GM23338 (cell line): ENCODE results near the gene URM1. TPM values are rescaled to one million over a fixed set of nuclear protein-coding genes. Genes with fewer than 3 reads are reported as not detected.

Experiments
- ATAC-seq: fragments of 200-7000 bp; cut with Tn5 transposase; 3 replicates; pipeline ENCODE4 v1.9.1; 2020
- DNase-seq: peaks from one replicate; pipeline ENCODE4 v3.0.0-alpha.2; 2015; ENCODE audit warnings: low spot score
- H2AFZ ChIP-seq: fragments of 200-600 bp; sonication (generic); 2 replicates; pipeline ENCODE4 v1.8.0; 2016; ENCODE audit warnings: antibody characterized with exemption, mild to moderate bottlenecking, moderate library complexity
- H3F3A ChIP-seq: fragments of 200-600 bp; sonication (generic); replicated peaks from 2 replicates; pipeline ENCODE4 v1.8.0; 2017; ENCODE audit warnings: antibody characterized with exemption, mixed run types, low read depth
- H3K27ac ChIP-seq: fragments of 200-600 bp; sonication (generic); 2 replicates; pipeline ENCODE4 v1.6.1; 2016; ENCODE audit warnings: low read depth
- H3K27me3 ChIP-seq: fragments of 200-600 bp; sonication (generic); 2 replicates; pipeline ENCODE4 v1.8.0; 2016; ENCODE audit warnings: mild to moderate bottlenecking, mixed run types, moderate library complexity; ENCODE audit not compliant: insufficient read depth
- H3K36me3 ChIP-seq: fragments of 200-600 bp; sonication (generic); 2 replicates; pipeline ENCODE4 v1.8.0; 2016; ENCODE audit warnings: mild to moderate bottlenecking; ENCODE audit not compliant: insufficient read depth
- H3K4me1 ChIP-seq: fragments of 200-600 bp; sonication (generic); 2 replicates; pipeline ENCODE4 v1.8.0; 2016; ENCODE audit warnings: mild to moderate bottlenecking, moderate library complexity; ENCODE audit not compliant: insufficient read depth
- H3K4me2 ChIP-seq: fragments of 200-600 bp; sonication (generic); 2 replicates; pipeline ENCODE4 v1.7.1; 2017; ENCODE audit warnings: mixed run types
- H3K4me3 ChIP-seq: fragments of 200-600 bp; sonication (generic); 2 replicates; pipeline ENCODE4 v1.6.1; 2016; ENCODE audit warnings: mixed run types
- H3K79me2 ChIP-seq: fragments of 200-600 bp; sonication (generic); replicated peaks from 2 replicates; pipeline ENCODE4 v1.8.0; 2017; ENCODE audit warnings: mild to moderate bottlenecking; ENCODE audit not compliant: insufficient read depth
- H3K9me2 ChIP-seq: fragments of 200-600 bp; sonication (generic); 2 replicates; pipeline ENCODE4 v1.8.0; 2017; ENCODE audit not compliant: insufficient read depth
- H4K20me1 ChIP-seq: fragments of 200-600 bp; sonication (generic); replicated peaks from 2 replicates; pipeline ENCODE4 v1.8.0; 2017; ENCODE audit warnings: mild to moderate bottlenecking; ENCODE audit not compliant: insufficient read depth
- H3K27ac Mint-ChIP-seq: 2 replicates; pipeline ENCODE4 v1.8.0; 2020; ENCODE audit warnings: inconsistent platforms, mild to moderate bottlenecking, moderate library complexity, mixed read lengths
- H3K27me3 Mint-ChIP-seq: 3 replicates; pipeline ENCODE4 v1.8.0; 2022; ENCODE audit warnings: low read depth, mild to moderate bottlenecking, moderate library complexity, mixed read lengths, inconsistent platforms; ENCODE audit not compliant: insufficient read depth, poor library complexity
- H3K36me3 Mint-ChIP-seq: 3 replicates; pipeline ENCODE4 v1.8.0; 2021; ENCODE audit warnings: low read depth, mild to moderate bottlenecking, inconsistent platforms, moderate library complexity, mixed read lengths
- H3K4me1 Mint-ChIP-seq: 3 replicates; pipeline ENCODE4 v1.8.0; 2020; ENCODE audit warnings: mild to moderate bottlenecking, inconsistent platforms, mixed read lengths
- H3K4me3 Mint-ChIP-seq: 3 replicates; pipeline ENCODE4 v1.8.0; 2021; ENCODE audit warnings: moderate library complexity, mild to moderate bottlenecking, inconsistent platforms, mixed read lengths
- H3K9me3 Mint-ChIP-seq: 3 replicates; pipeline ENCODE4 v1.8.0; 2020; ENCODE audit warnings: moderate library complexity, mild to moderate bottlenecking, inconsistent platforms, mixed read lengths
- CREB1 ChIP-seq: fragments of 250-450 bp; sonication (Bioruptor Pico); IDR thresholded peaks from 2 replicates; pipeline ENCODE4 v1.5.0; 2020; ENCODE audit warnings: low read depth, mild to moderate bottlenecking, moderate library complexity
- EZH2 ChIP-seq: fragments of 200-600 bp; sonication (generic); IDR thresholded peaks from one replicate; pipeline ENCODE4 v1.8.0; 2017; ENCODE audit warnings: antibody characterized with exemption, mild to moderate bottlenecking, low read depth; ENCODE audit not compliant: unreplicated experiment
- EZH2phosphoT487 ChIP-seq: fragments of 200-600 bp; sonication (generic); IDR thresholded peaks from one replicate; pipeline ENCODE4 v1.8.1; 2018; ENCODE audit warnings: antibody characterized with exemption; ENCODE audit not compliant: unreplicated experiment
- JUNB ChIP-seq: IDR thresholded peaks from one replicate; pipeline ENCODE4 v1.6.1; 2016; ENCODE audit warnings: antibody characterized with exemption; ENCODE audit not compliant: unreplicated experiment
- NANOG ChIP-seq: IDR thresholded peaks from 2 replicates; pipeline ENCODE4 v1.6.1; 2016; ENCODE audit warnings: antibody characterized with exemption, borderline replicate concordance
- POLR2AphosphoS5 ChIP-seq: IDR thresholded peaks from 2 replicates; pipeline ENCODE4 v1.6.1; 2016; ENCODE audit warnings: antibody characterized with exemption, low read depth
- STAT1 ChIP-seq: IDR thresholded peaks from one replicate; pipeline ENCODE4 v1.6.1; 2016; ENCODE audit warnings: antibody characterized with exemption; ENCODE audit not compliant: unreplicated experiment
- ZNF114 ChIP-seq: fragments of 250-450 bp; sonication (Bioruptor Pico); IDR thresholded peaks from 2 replicates; pipeline ENCODE4 v1.5.0; 2020; ENCODE audit warnings: mild to moderate bottlenecking, moderate library complexity
- ZNF331 ChIP-seq: fragments of 250-450 bp; sonication (Bioruptor Pico); IDR thresholded peaks from 2 replicates; pipeline ENCODE4 v1.5.0; 2020; ENCODE audit warnings: low read depth, mild to moderate bottlenecking, moderate library complexity
- polyA plus RNA-seq: library from polyadenylated mRNA; unstranded; fragments of >200 nt; fragmentation: Nextera tagmentation; extraction: Ambion mirVana; gene quantifications from 2 replicates; pipeline ENCODE4 v1.2.1, GENCODE V29; 2016
- total RNA-seq: library from RNA; depleted of rRNA; stranded (reverse); fragments of >200 nt; shearing (Covaris generic); gene quantifications from 2 replicates; pipeline ENCODE4 v1.2.3, GENCODE V29; 2014
- TF ChIP-seq, protein P1 (sequence below): fragments of 250-450 bp; sonication (Bioruptor Pico); IDR thresholded peaks from 2 replicates; pipeline ENCODE4 v1.5.0; 2020; ENCODE audit warnings: mild to moderate bottlenecking, moderate library complexity
- TF ChIP-seq, protein P2 (sequence below): IDR thresholded peaks from 2 replicates; pipeline ENCODE4 v1.6.1; 2016; ENCODE audit warnings: antibody characterized with exemption
- TF ChIP-seq, protein P3 (sequence below): IDR thresholded peaks from one replicate; pipeline ENCODE4 v1.6.1; 2018; ENCODE audit warnings: antibody characterized with exemption; ENCODE audit not compliant: unreplicated experiment
- TF ChIP-seq, protein P4 (sequence below), 2 experiments: fragments of 200-600 bp in 1 of 2; sonication (generic) in 1 of 2; conservative IDR thresholded peaks; 2 replicates each; pipeline versions ENCODE4 v1.5.1 to v1.6.1; 2016 to 2017; ENCODE audit warnings: antibody characterized with exemption in 2 of 2, low read depth in 2 of 2, mild to moderate bottlenecking in 2 of 2, moderate library complexity in 1 of 2

URM1 gene
- total and polyA plus RNA-seq, 2 experiments from 2014 or later = 28.6 to 47.8 TPM

DNA sequence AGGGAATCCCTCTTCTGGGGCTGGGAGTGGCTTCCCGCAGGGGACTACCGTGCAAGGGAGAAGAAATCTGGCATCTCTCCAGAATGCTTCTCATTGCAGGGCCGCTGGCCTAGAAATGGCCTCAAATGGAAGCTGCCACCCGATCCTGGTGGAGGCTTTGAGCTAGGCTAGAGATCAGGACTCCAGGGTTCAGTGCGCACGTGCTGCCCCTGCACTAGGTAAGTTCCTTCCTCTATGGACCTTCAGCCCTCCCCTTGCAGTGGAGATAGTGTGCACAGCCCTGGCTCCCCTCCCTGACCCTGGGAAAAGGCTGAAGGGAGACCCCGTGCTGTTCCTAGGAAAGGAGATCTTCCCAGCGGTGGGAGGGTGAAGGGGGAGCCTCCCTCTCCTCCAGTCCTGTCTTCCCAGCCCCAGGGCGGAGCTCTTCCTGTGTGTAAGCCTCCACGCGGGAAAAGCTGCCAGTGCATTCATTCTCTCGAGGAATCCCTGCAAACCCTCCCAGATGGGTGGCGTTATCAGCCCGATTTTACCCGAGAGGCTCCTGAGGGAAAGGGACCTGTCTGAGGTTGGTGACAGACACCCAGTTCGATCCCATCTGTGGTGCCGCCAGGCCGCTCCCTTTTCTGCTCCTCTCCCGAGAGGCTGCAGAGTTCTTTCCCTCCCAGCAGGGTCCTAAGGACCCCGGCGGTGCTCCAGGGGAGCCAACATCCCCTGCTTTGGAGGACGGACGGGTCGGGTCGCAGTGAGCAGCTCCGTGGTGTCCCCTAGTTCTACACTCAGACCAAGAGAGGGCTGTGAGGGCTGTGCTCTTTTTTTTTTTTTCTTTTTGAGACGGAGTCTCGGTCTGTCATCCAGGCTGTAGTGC, 48.1 kb downstream of the URM1 start:
- H3F3A ChIP-seq = peaks cover 17% of the 10 kb centered on the region; the same call in 1 of the 2 replicates
- no peaks in the 10 kb centered on the region for H3K79me2 ChIP-seq
- peak overlapping the region; percentile 90 for H3K4me2 ChIP-seq
- H3K9me2 ChIP-seq = no peaks in the 10 kb centered on the region
- peaks cover 70% of the 10 kb centered on the region for H3K27me3 ChIP-seq
- peaks cover 15% of the 10 kb centered on the region; the same call in 1 of the 2 replicates for H3K4me1 ChIP-seq
- ATAC-seq = peak; percentile 18
- Mint-ChIP-seq H3K36me3 (no peaks in the 10 kb centered on the region), H3K9me3 (no peaks in the 10 kb centered on the region), H3K27me3 (peaks cover 42% of the 10 kb centered on the region), H3K4me1 (peaks cover 24% of the 10 kb centered on the region), H3K4me3 (peak overlapping the region; percentile 66; the same call in 2 of the 3 replicates), H3K27ac (no peak overlapping the region)
- H2AFZ ChIP-seq = peak overlapping the region; percentile 66; the same call in 1 of the 2 replicates
- TF ChIP-seq STAT1 (no peak), CREB1 (no peak), NANOG (no peak), ZNF331 (no peak), JUNB (no peak), EZH2phosphoT487 (no peak), EZH2 (no peak), POLR2AphosphoS5 (no peak), ZNF114 (no peak)
- TF ChIP-seq, protein P1, sequence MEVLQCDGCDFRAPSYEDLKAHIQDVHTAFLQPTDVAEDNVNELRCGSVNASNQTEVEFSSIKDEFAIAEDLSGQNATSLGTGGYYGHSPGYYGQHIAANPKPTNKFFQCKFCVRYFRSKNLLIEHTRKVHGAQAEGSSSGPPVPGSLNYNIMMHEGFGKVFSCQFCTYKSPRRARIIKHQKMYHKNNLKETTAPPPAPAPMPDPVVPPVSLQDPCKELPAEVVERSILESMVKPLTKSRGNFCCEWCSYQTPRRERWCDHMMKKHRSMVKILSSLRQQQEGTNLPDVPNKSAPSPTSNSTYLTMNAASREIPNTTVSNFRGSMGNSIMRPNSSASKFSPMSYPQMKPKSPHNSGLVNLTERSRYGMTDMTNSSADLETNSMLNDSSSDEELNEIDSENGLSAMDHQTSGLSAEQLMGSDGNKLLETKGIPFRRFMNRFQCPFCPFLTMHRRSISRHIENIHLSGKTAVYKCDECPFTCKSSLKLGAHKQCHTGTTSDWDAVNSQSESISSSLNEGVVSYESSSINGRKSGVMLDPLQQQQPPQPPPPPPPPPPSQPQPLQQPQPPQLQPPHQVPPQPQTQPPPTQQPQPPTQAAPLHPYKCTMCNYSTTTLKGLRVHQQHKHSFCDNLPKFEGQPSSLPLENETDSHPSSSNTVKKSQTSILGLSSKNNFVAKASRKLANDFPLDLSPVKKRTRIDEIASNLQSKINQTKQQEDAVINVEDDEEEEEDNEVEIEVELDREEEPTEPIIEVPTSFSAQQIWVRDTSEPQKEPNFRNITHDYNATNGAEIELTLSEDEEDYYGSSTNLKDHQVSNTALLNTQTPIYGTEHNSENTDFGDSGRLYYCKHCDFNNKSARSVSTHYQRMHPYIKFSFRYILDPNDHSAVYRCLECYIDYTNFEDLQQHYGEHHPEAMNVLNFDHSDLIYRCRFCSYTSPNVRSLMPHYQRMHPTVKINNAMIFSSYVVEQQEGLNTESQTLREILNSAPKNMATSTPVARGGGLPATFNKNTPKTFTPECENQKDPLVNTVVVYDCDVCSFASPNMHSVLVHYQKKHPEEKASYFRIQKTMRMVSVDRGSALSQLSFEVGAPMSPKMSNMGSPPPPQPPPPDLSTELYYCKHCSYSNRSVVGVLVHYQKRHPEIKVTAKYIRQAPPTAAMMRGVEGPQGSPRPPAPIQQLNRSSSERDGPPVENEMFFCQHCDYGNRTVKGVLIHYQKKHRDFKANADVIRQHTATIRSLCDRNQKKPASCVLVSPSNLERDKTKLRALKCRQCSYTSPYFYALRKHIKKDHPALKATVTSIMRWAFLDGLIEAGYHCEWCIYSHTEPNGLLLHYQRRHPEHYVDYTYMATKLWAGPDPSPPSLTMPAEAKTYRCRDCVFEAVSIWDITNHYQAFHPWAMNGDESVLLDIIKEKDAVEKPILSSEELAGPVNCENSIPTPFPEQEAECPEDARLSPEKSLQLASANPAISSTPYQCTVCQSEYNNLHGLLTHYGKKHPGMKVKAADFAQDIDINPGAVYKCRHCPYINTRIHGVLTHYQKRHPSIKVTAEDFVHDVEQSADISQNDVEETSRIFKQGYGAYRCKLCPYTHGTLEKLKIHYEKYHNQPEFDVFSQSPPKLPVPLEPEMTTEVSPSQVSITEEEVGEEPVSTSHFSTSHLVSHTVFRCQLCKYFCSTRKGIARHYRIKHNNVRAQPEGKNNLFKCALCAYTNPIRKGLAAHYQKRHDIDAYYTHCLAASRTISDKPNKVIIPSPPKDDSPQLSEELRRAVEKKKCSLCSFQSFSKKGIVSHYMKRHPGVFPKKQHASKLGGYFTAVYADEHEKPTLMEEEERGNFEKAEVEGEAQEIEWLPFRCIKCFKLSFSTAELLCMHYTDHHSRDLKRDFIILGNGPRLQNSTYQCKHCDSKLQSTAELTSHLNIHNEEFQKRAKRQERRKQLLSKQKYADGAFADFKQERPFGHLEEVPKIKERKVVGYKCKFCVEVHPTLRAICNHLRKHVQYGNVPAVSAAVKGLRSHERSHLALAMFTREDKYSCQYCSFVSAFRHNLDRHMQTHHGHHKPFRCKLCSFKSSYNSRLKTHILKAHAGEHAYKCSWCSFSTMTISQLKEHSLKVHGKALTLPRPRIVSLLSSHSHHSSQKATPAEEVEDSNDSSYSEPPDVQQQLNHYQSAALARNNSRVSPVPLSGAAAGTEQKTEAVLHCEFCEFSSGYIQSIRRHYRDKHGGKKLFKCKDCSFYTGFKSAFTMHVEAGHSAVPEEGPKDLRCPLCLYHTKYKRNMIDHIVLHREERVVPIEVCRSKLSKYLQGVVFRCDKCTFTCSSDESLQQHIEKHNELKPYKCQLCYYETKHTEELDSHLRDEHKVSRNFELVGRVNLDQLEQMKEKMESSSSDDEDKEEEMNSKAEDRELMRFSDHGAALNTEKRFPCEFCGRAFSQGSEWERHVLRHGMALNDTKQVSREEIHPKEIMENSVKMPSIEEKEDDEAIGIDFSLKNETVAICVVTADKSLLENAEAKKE = no peak
- TF ChIP-seq, protein P2, sequence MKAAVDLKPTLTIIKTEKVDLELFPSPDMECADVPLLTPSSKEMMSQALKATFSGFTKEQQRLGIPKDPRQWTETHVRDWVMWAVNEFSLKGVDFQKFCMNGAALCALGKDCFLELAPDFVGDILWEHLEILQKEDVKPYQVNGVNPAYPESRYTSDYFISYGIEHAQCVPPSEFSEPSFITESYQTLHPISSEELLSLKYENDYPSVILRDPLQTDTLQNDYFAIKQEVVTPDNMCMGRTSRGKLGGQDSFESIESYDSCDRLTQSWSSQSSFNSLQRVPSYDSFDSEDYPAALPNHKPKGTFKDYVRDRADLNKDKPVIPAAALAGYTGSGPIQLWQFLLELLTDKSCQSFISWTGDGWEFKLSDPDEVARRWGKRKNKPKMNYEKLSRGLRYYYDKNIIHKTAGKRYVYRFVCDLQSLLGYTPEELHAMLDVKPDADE = no peak
- TF ChIP-seq, protein P3, sequence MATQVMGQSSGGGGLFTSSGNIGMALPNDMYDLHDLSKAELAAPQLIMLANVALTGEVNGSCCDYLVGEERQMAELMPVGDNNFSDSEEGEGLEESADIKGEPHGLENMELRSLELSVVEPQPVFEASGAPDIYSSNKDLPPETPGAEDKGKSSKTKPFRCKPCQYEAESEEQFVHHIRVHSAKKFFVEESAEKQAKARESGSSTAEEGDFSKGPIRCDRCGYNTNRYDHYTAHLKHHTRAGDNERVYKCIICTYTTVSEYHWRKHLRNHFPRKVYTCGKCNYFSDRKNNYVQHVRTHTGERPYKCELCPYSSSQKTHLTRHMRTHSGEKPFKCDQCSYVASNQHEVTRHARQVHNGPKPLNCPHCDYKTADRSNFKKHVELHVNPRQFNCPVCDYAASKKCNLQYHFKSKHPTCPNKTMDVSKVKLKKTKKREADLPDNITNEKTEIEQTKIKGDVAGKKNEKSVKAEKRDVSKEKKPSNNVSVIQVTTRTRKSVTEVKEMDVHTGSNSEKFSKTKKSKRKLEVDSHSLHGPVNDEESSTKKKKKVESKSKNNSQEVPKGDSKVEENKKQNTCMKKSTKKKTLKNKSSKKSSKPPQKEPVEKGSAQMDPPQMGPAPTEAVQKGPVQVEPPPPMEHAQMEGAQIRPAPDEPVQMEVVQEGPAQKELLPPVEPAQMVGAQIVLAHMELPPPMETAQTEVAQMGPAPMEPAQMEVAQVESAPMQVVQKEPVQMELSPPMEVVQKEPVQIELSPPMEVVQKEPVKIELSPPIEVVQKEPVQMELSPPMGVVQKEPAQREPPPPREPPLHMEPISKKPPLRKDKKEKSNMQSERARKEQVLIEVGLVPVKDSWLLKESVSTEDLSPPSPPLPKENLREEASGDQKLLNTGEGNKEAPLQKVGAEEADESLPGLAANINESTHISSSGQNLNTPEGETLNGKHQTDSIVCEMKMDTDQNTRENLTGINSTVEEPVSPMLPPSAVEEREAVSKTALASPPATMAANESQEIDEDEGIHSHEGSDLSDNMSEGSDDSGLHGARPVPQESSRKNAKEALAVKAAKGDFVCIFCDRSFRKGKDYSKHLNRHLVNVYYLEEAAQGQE = no peak
- TF ChIP-seq, protein P4, sequence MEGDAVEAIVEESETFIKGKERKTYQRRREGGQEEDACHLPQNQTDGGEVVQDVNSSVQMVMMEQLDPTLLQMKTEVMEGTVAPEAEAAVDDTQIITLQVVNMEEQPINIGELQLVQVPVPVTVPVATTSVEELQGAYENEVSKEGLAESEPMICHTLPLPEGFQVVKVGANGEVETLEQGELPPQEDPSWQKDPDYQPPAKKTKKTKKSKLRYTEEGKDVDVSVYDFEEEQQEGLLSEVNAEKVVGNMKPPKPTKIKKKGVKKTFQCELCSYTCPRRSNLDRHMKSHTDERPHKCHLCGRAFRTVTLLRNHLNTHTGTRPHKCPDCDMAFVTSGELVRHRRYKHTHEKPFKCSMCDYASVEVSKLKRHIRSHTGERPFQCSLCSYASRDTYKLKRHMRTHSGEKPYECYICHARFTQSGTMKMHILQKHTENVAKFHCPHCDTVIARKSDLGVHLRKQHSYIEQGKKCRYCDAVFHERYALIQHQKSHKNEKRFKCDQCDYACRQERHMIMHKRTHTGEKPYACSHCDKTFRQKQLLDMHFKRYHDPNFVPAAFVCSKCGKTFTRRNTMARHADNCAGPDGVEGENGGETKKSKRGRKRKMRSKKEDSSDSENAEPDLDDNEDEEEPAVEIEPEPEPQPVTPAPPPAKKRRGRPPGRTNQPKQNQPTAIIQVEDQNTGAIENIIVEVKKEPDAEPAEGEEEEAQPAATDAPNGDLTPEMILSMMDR (conservative IDR thresholded peaks at IDR 0.05; ENCODE audit: low read depth in 2 of 2) = no peak
- peak overlapping the region; percentile 83; the same call in 1 of the 2 replicates for H3K4me3 ChIP-seq
- H3K36me3 ChIP-seq = no peaks in the 10 kb centered on the region
- H3K27ac ChIP-seq = no peak overlapping the region
- H4K20me1 ChIP-seq = no peaks in the 10 kb centered on the region
- no peak for DNase-seq
